ENCODE measurements around the gene BTN1A1. TPM values are rescaled to one million over a fixed set of nuclear protein-coding genes. Genes with fewer than 3 reads are reported as not detected.

The BTN1A1 gene
- total and polyA plus RNA-seq, 9 of the 15 experiments (the other 6 are each of a cell fraction or from before 2014, with no cell fraction given), result 0.01 to 0.15 (median 0.06) TPM; not detected in 4

- no peak for TF ChIP-seq BRF2 (IDR thresholded peaks at IDR 0.05; ENCODE audit: borderline replicate concordance, insufficient read depth, insufficient read length)
- no peak for TF ChIP-seq ZBTB34 (CRISPR knock-in tag; IDR thresholded peaks at IDR 0.05)
- no peak; the same call in 1 of the 2 replicates for TF ChIP-seq GATAD2B (IDR thresholded peaks at IDR 0.05; ENCODE audit: borderline replicate concordance)
- TF ChIP-seq ZNF695 (CRISPR knock-in tag; IDR thresholded peaks at IDR 0.05), result no peak
- TF ChIP-seq ZBTB43 (CRISPR knock-in tag; IDR thresholded peaks at IDR 0.05), result no peak
- no peak for TF ChIP-seq HMG20B (CRISPR knock-in tag; IDR thresholded peaks at IDR 0.05)
- TF ChIP-seq HES1 (IDR thresholded peaks at IDR 0.05; ENCODE audit: low read depth), result peak; percentile 67
- peak; percentile 84 for TF ChIP-seq TRIM28 (IDR thresholded peaks at IDR 0.05)
- TF ChIP-seq HIVEP1 (CRISPR knock-in tag; IDR thresholded peaks at IDR 0.05), result no peak
- TF ChIP-seq MTA1 (IDR thresholded peaks at IDR 0.05; ENCODE audit: borderline replicate concordance), result peak; percentile 58; the same call in 1 of the 2 replicates
- no peak for TF ChIP-seq SIRT6 (IDR thresholded peaks at IDR 0.05; ENCODE audit: low read depth, low read length)
- TF ChIP-seq RBM34 (IDR thresholded peaks at IDR 0.05; ENCODE audit: borderline replicate concordance, insufficient read depth, low read length), result no peak
- no peak for TF ChIP-seq BMI1 (IDR thresholded peaks at IDR 0.05; ENCODE audit: low read length)
- no peak for TF ChIP-seq E4F1 (CRISPR knock-in tag; IDR thresholded peaks at IDR 0.05; ENCODE audit: borderline replicate concordance)
- no peak for TF ChIP-seq MXD1 (CRISPR knock-in tag; IDR thresholded peaks at IDR 0.05; ENCODE audit: borderline replicate concordance, poor library complexity, severe bottlenecking)
- TF ChIP-seq CBX1 (IDR thresholded peaks at IDR 0.05; ENCODE audit: low read depth), result 0 out of 2 replicates have a peak, but pooled peaks have one; percentile 19
- no peak; a peak in 3 of 4 replicates for TF ChIP-seq MLLT1 (IDR thresholded peaks at IDR 0.05)
These were observed 37.9 kb downstream of the BTN1A1 start, which contains the start of gene HMGN4 (continued) for GRCh38 chr6:26537846-26538571.
